Measurements from ENCODE around the gene HNRNPC. TPM values are rescaled to one million over a fixed set of nuclear protein-coding genes. Genes with fewer than 3 reads are reported as not detected.
"Not testable (repeated sequence)": the region's sequence is repeated elsewhere in the genome, so short reads cannot be mapped to it uniquely, and the experiment has no call there.

Gene HNRNPC
- polyA plus RNA-seq, 1 donor from 2014 or later = 1,176 TPM

- Histone ChIP-seq H2AFZ (ENCODE audit: low read depth, low read length) (no peak overlapping the region), H3K4me2 (ENCODE audit: low read length) (no peak overlapping the region), H3K9ac (ENCODE audit: low read length) (no peak overlapping the region), H3K4me3 (ENCODE audit: low read length) (no peak overlapping the region), H3K36me3 (ENCODE audit: insufficient read depth, low read length) (peaks cover 19% of the 10 kb centered on the region), H3K27ac (ENCODE audit: low read length) (no peak overlapping the region), H4K20me1 (ENCODE audit: insufficient read depth) (peaks cover 46% of the 10 kb centered on the region), H3F3A (ENCODE audit: insufficient read depth, low read length, poor library complexity, severe bottlenecking) (no peaks in the 10 kb centered on the region), H3K27me3 (ENCODE audit: insufficient read depth, low read depth, low read length) (no peaks in the 10 kb centered on the region), H3K9me3 (ENCODE audit: low read length) (no peaks in the 10 kb centered on the region), H3K9me2 (ENCODE audit: insufficient read depth, low read length) (no peaks in the 10 kb centered on the region), H3K79me2 (replicated peaks; ENCODE audit: insufficient read depth, low read length) (peaks cover 70% of the 10 kb centered on the region)
- no peak for TF ChIP-seq SMC3 (conservative IDR thresholded peaks at IDR 0.05; ENCODE audit: poor library complexity)
- no peak for TF ChIP-seq REST (IDR thresholded peaks at IDR 0.05; ENCODE audit: borderline replicate concordance)
- TF ChIP-seq CTCF (IDR thresholded peaks at IDR 0.05; ENCODE audit: poor library complexity, severe bottlenecking) = no peak
- no peak for TF ChIP-seq MXI1 (conservative IDR thresholded peaks at IDR 0.05; ENCODE audit: poor library complexity, severe bottlenecking)
- TF ChIP-seq POLR2AphosphoS5 (IDR thresholded peaks at IDR 0.05) = no peak
Observed at GRCh38 chr14:21227150-21227549, 42.1 kb downstream of the HNRNPC start.

- no peak overlapping the region for H3K4me2 ChIP-seq (ENCODE audit: low read length)
- H3K27ac ChIP-seq (ENCODE audit: low read length) = no peak overlapping the region
- no peak for TF ChIP-seq EZH2 (IDR thresholded peaks at IDR 0.05; ENCODE audit: borderline replicate concordance, insufficient read depth, low read length, poor library complexity, severe bottlenecking)
- no peaks in the 10 kb centered on the region for H3K9me3 ChIP-seq (ENCODE audit: low read length)
- H3F3A ChIP-seq (ENCODE audit: insufficient read depth, low read length, poor library complexity, severe bottlenecking) = no peaks in the 10 kb centered on the region
- H3K79me2 ChIP-seq (replicated peaks; ENCODE audit: insufficient read depth, low read length) = peaks cover 70% of the 10 kb centered on the region
- no peaks in the 10 kb centered on the region for H3K9me2 ChIP-seq (ENCODE audit: insufficient read depth, low read length)
- H3K4me3 ChIP-seq (ENCODE audit: low read length) = no peak overlapping the region
- H3K9ac ChIP-seq (ENCODE audit: low read length) = no peak overlapping the region
- H2AFZ ChIP-seq (ENCODE audit: low read depth, low read length) = no peak overlapping the region
- peaks cover 40% of the 10 kb centered on the region for H4K20me1 ChIP-seq (ENCODE audit: insufficient read depth)
- no peaks in the 10 kb centered on the region for H3K27me3 ChIP-seq (ENCODE audit: insufficient read depth, low read depth, low read length)
- H3K36me3 ChIP-seq (ENCODE audit: insufficient read depth, low read length) = peaks cover 22% of the 10 kb centered on the region
Observed at GRCh38 chr14:21226467-21226866, 42.8 kb downstream of the HNRNPC start.

- H3K27ac ChIP-seq (ENCODE audit: low read length); H3F3A ChIP-seq (ENCODE audit: insufficient read depth, low read length, poor library complexity, severe bottlenecking); H3K27me3 ChIP-seq (ENCODE audit: insufficient read depth, low read depth, low read length); H2AFZ ChIP-seq (ENCODE audit: low read depth, low read length); H3K9me3 ChIP-seq (ENCODE audit: low read length); H3K4me2 ChIP-seq (ENCODE audit: low read length); H3K9me2 ChIP-seq (ENCODE audit: insufficient read depth, low read length); H3K4me3 ChIP-seq (ENCODE audit: low read length); H3K9ac ChIP-seq (ENCODE audit: low read length): not testable (repeated sequence)
- Histone ChIP-seq H3K36me3 (ENCODE audit: insufficient read depth, low read length) (peaks cover 20% of the 10 kb centered on the region), H4K20me1 (ENCODE audit: insufficient read depth) (peaks cover 29% of the 10 kb centered on the region), H3K79me2 (replicated peaks; ENCODE audit: insufficient read depth, low read length) (peaks cover 70% of the 10 kb centered on the region)
Observed at GRCh38 chr14:21225164-21225563, 44.1 kb downstream of the HNRNPC start.

Measured in neural cell (in vitro differentiated cells).